GM12872 (cell line): Measurements from ENCODE around the gene MAJIN.

Source experiments
- CTCF ChIP-seq: IDR thresholded peaks from 3 replicates; pipeline ENCODE4 v1.5.1; 2011; ENCODE audit warnings: low read depth, mild to moderate bottlenecking, low read length, moderate library complexity; ENCODE audit not compliant: insufficient read depth

MAJIN gene

GRCh38 chr11:64928957-64929356 is 43.0 kb downstream of the MAJIN start:
- TF ChIP-seq CTCF, result no peak

- TF ChIP-seq CTCF, result no peak
Measured at GRCh38 chr11:64926689-64927088, 45.2 kb downstream of the MAJIN start.

- no peak for TF ChIP-seq CTCF
Measured at GRCh38 chr11:64925536-64926436, 46.1 kb downstream of the MAJIN start.

GRCh38 chr11:64924910-64925284 is 47.0 kb downstream of the MAJIN start:
- TF ChIP-seq CTCF, result no peak

GRCh38 chr11:64923944-64924909 is 47.7 kb downstream of the MAJIN start, which contains the start of gene PPP2R5B:
PPP2R5B (plus strand) TSS chr11:64924689; CDS start chr11:64925735, 1,046 bp downstream.
- no peak for TF ChIP-seq CTCF

- no peak for TF ChIP-seq CTCF
Measured at GRCh38 chr11:64923151-64923661, 48.7 kb downstream of the MAJIN start.

GRCh38 chr11:64921384-64921783 is 50.5 kb downstream of the MAJIN start:
- no peak for TF ChIP-seq CTCF
